H1 (cell line): ENCODE measurements around the gene ADRA2B. TPM values are rescaled to one million over a fixed set of nuclear protein-coding genes. Genes with fewer than 3 reads are reported as not detected.

Experiments used
- CTCF ChIA-PET: fragments of 300-600 bp; sonication (Branson Sonifier 250); formaldehyde crosslinking; loops from one replicate; lab custom pipeline; 2021; ENCODE audit not compliant: partially characterized antibody; lab: Charles Lee
- POLR2A ChIA-PET: fragments of 300-600 bp; sonication (Branson Sonifier 250); formaldehyde crosslinking; loops from one replicate; lab custom pipeline; 2021; ENCODE audit warnings: inconsistent platforms; ENCODE audit not compliant: partially characterized antibody; lab: Charles Lee
- DNase-seq, 2 experiments: peaks; one replicate each; pipeline versions ENCODE4 v3.0.0 to v3.0.0-alpha.2; 2010 to 2022; ENCODE audit warnings: low spot score in 2 of 2, low read depth in 1 of 2, mixed read lengths in 1 of 2
- FAIRE-seq: peaks from 2 replicates; lab custom pipeline; 2011; peaks lifted over from hg19 to GRCh38; lab: Jason Lieb, UNC
- H2AFZ ChIP-seq: 2 replicates; pipeline ENCODE4 v1.8.1; 2012; ENCODE audit warnings: low read length, inconsistent platforms
- H2AK5ac ChIP-seq: 2 replicates; pipeline ENCODE4 v1.6.1; 2013; ENCODE audit warnings: low read depth, low read length
- H2BK120ac ChIP-seq: replicated peaks from 2 replicates; pipeline ENCODE3; 2013; ENCODE audit warnings: low read depth, low read length, inconsistent platforms
- H2BK12ac ChIP-seq: 2 replicates; pipeline ENCODE4 v1.6.1; 2013; ENCODE audit warnings: low read depth, low read length
- H2BK15ac ChIP-seq: 2 replicates; pipeline ENCODE4 v1.6.1; 2013; ENCODE audit warnings: low read length
- H2BK20ac ChIP-seq: 2 replicates; pipeline ENCODE4 v1.6.1; 2013; ENCODE audit warnings: low read length
- H2BK5ac ChIP-seq: 2 replicates; pipeline ENCODE4 v1.6.1; 2013; ENCODE audit warnings: low read depth, low read length
- H3K14ac ChIP-seq: 2 replicates; pipeline ENCODE4 v1.6.1; 2013; ENCODE audit warnings: inconsistent platforms; ENCODE audit not compliant: insufficient read length
- H3K18ac ChIP-seq: 2 replicates; pipeline ENCODE4 v1.6.1; 2013; ENCODE audit warnings: low read length; ENCODE audit errors: extremely low read depth
- H3K23ac ChIP-seq: 2 replicates; pipeline ENCODE4 v1.6.1; 2013; ENCODE audit warnings: inconsistent platforms; ENCODE audit not compliant: insufficient read length
- H3K23me2 ChIP-seq: 2 replicates; pipeline ENCODE4 v1.6.1; 2013; ENCODE audit warnings: low read depth, low read length
- H3K27ac ChIP-seq: 2 replicates; pipeline ENCODE4 v1.6.1; 2011; ENCODE audit warnings: low read depth, low read length, inconsistent platforms
- H3K27me3 ChIP-seq, 4 experiments: replicated peaks in 1 of 4; 1 replicate in 1 of 4; 2 replicates in 3 of 4; pipeline versions ENCODE4 v1.6.1 to v1.8.1; 2011 to 2013; ENCODE audit warnings: low read length in 3 of 4, mild to moderate bottlenecking in 3 of 4, inconsistent platforms in 2 of 4, mixed read lengths in 2 of 4, moderate library complexity in 1 of 4; ENCODE audit not compliant: control insufficient read depth in 3 of 4, insufficient read depth in 3 of 4; ENCODE audit errors: extremely low read depth in 1 of 4
- H3K36me3 ChIP-seq, 4 experiments: 2 replicates each; pipeline versions ENCODE4 v1.6.1 to v1.8.1; 2011 to 2013; ENCODE audit warnings: mild to moderate bottlenecking in 4 of 4, low read length in 3 of 4, moderate library complexity in 2 of 4, control low read depth in 1 of 4, inconsistent platforms in 1 of 4; ENCODE audit not compliant: insufficient read depth in 4 of 4, control insufficient read depth in 2 of 4
- H3K4ac ChIP-seq: replicated peaks from 2 replicates; pipeline ENCODE3; 2013; ENCODE audit warnings: low read length, low read depth, mixed read lengths, inconsistent platforms; ENCODE audit not compliant: insufficient read length
- H3K4me1 ChIP-seq, 4 experiments: replicated peaks in 1 of 4; 1 replicate in 1 of 4; 2 replicates in 3 of 4; pipeline versions ENCODE4 v1.6.1 to v1.8.1; 2011 to 2013; ENCODE audit warnings: low read length in 3 of 4, inconsistent platforms in 2 of 4, mixed read lengths in 1 of 4; ENCODE audit not compliant: insufficient read depth in 4 of 4, control insufficient read depth in 3 of 4
- H3K4me2 ChIP-seq, 2 experiments: 2 replicates each; pipeline versions ENCODE4 v1.6.1 to v1.8.1; 2011 to 2013; ENCODE audit warnings: low read depth in 2 of 2, low read length in 2 of 2, control low read depth in 1 of 2, inconsistent platforms in 1 of 2, mild to moderate bottlenecking in 1 of 2; ENCODE audit not compliant: insufficient read depth in 1 of 2
- H3K4me3 ChIP-seq, 4 experiments: fragments of 200-600, 300-600 bp in 1 of 4; sonication (generic), shearing (Covaris generic), sonication (Bioruptor Twin) in 1 of 4; 2 replicates each; pipeline versions ENCODE4 v1.5.1 to v1.8.1; 2011 to 2016; ENCODE audit warnings: low read length in 4 of 4, low read depth in 3 of 4, control low read depth in 2 of 4, inconsistent platforms in 2 of 4, mild to moderate bottlenecking in 2 of 4, mixed read lengths in 1 of 4, moderate library complexity in 1 of 4; ENCODE audit not compliant: insufficient read depth in 2 of 4; ENCODE audit errors: extremely low read depth in 1 of 4
- H3K56ac ChIP-seq: replicated peaks from 2 replicates; pipeline ENCODE3; 2013; ENCODE audit warnings: low read depth, mild to moderate bottlenecking, mixed read lengths, low read length, inconsistent platforms; ENCODE audit not compliant: insufficient read length
- H3K79me1 ChIP-seq: 2 replicates; pipeline ENCODE4 v1.6.1; 2013; ENCODE audit warnings: low read depth, low read length, control low read depth
- H3K79me2 ChIP-seq, 2 experiments: 2 replicates each; pipeline versions ENCODE4 v1.6.1 to v1.8.1; 2012 to 2013; ENCODE audit warnings: low read length in 2 of 2, mild to moderate bottlenecking in 2 of 2, inconsistent platforms in 1 of 2; ENCODE audit not compliant: insufficient read depth in 2 of 2, control insufficient read depth in 1 of 2
- H3K9ac ChIP-seq, 4 experiments: replicated peaks in 1 of 4; 1 replicate in 1 of 4; 2 replicates in 3 of 4; pipeline versions ENCODE4 v1.6.1 to v1.8.1; 2011 to 2013; ENCODE audit warnings: low read depth in 3 of 4, low read length in 3 of 4, control low read depth in 2 of 4, mild to moderate bottlenecking in 2 of 4, moderate library complexity in 2 of 4, inconsistent platforms in 1 of 4; ENCODE audit errors: extremely low read depth in 1 of 4
- H3K9me3 ChIP-seq, 2 experiments: 2 replicates each; pipeline versions ENCODE4 v1.6.1 to v1.8.1; 2012 to 2013; ENCODE audit warnings: mild to moderate bottlenecking in 2 of 2, moderate library complexity in 2 of 2, control low read depth in 1 of 2, inconsistent platforms in 1 of 2, low read depth in 1 of 2, low read length in 1 of 2, mixed read lengths in 1 of 2; ENCODE audit not compliant: insufficient read depth in 2 of 2
- H4K20me1 ChIP-seq, 2 experiments: replicated peaks in 1 of 2; 2 replicates each; pipeline versions ENCODE3 to v1.8.1; 2011 to 2013; ENCODE audit warnings: inconsistent platforms in 2 of 2, low read length in 2 of 2, mild to moderate bottlenecking in 1 of 2; ENCODE audit not compliant: insufficient read depth in 2 of 2, control insufficient read depth in 1 of 2
- H4K5ac ChIP-seq: 2 replicates; pipeline ENCODE4 v1.6.1; 2013; ENCODE audit warnings: low read length, low read depth, mixed read lengths, inconsistent platforms; ENCODE audit not compliant: insufficient read length
- H4K8ac ChIP-seq: 2 replicates; pipeline ENCODE4 v1.8.0; 2013; ENCODE audit warnings: mild to moderate bottlenecking, moderate library complexity, low read length, inconsistent platforms; ENCODE audit not compliant: insufficient read depth; ENCODE audit errors: extremely low read depth
- H4K91ac ChIP-seq: replicated peaks from 2 replicates; pipeline ENCODE3; 2013; ENCODE audit warnings: low read length, mixed read lengths, inconsistent platforms; ENCODE audit not compliant: insufficient read length
- BCL11A ChIP-seq, 2 experiments: IDR thresholded peaks; one replicate each; pipeline ENCODE4 v1.6.1; 2011; ENCODE audit warnings: low read depth in 2 of 2, low read length in 2 of 2, mild to moderate bottlenecking in 2 of 2
- EP300 ChIP-seq, 2 experiments: IDR thresholded peaks; 1 replicate in 1 of 2; 2 replicates in 1 of 2; pipeline ENCODE4 v1.6.1; 2011 to 2012; ENCODE audit warnings: low read depth in 2 of 2, low read length in 2 of 2, mild to moderate bottlenecking in 2 of 2, borderline replicate concordance in 1 of 2, inconsistent platforms in 1 of 2, moderate library complexity in 1 of 2
- FOSL1 ChIP-seq: IDR thresholded peaks from 2 replicates; pipeline ENCODE4 v1.6.1; 2011; ENCODE audit warnings: mild to moderate bottlenecking, low read depth, low read length, moderate library complexity; ENCODE audit not compliant: insufficient read depth
- POU5F1 ChIP-seq: IDR thresholded peaks from 2 replicates; pipeline ENCODE4 v1.6.1; 2011; ENCODE audit warnings: low read depth, mild to moderate bottlenecking, low read length, moderate library complexity
- SIN3A ChIP-seq, 2 experiments: IDR thresholded peaks in 1 of 2; conservative IDR thresholded peaks in 1 of 2; 2 replicates each; pipeline ENCODE4 v1.6.1; 2011 to 2012; ENCODE audit warnings: low read length in 2 of 2, improper control_type of control experiment in 1 of 2, low read depth in 1 of 2, mild to moderate bottlenecking in 1 of 2
- SP4 ChIP-seq: IDR thresholded peaks from 2 replicates; pipeline ENCODE4 v1.6.1; 2012; ENCODE audit warnings: low read length, inconsistent platforms
- WGBS, 2 experiments: shearing (Covaris generic) in 1 of 2; methylation state at CpG; one replicate each; pipeline versions ENCODE4 v1.1.6 to v1.1.7; 2013 to 2015; ENCODE audit warnings: low lambda C conversion rate in 2 of 2, mixed read lengths in 2 of 2, inconsistent platforms in 1 of 2, low coverage in 1 of 2, missing lambda C conversion rate in 1 of 2; ENCODE audit not compliant: insufficient replicate concordance in 2 of 2, insufficient coverage in 1 of 2, insufficient read length in 1 of 2; ENCODE audit errors: extremely low coverage in 1 of 2, missing lambda C conversion rate in 1 of 2; 5-methylcytosine and 5-hydroxymethylcytosine counted together
- polyA plus RNA-seq, 7 experiments: library from polyadenylated mRNA; depleted of rRNA in 3 of 7; stranded (reverse) in 5 of 7; unstranded in 2 of 7; fragments of >200 nt in 5 of 7; fragments of 200-250 nt in 2 of 7; gene quantifications; 1 replicate in 5 of 7; 2 replicates in 1 of 7; 4 replicates in 1 of 7; pipeline versions ENCODE4 v1.2.1 to v1.2.3, GENCODE V29; 2011 to 2013; ENCODE audit warnings: missing spikeins in 2 of 7, mixed read lengths in 2 of 7
- total RNA-seq: library from RNA; stranded (reverse); fragmentation: NEBNext Ultra II Directional; extraction: Animal tissue kit (Norgen Biotek cat#: 25700); gene quantifications from 2 replicates; pipeline ENCODE4 v1.2.1, GENCODE V29; 2021

Gene ADRA2B
- total and polyA plus RNA-seq, 2 of the 8 experiments (the other 6 are each of a cell fraction or from before 2014, with no cell fraction given): 5.8 to 6.5 TPM

DNA sequence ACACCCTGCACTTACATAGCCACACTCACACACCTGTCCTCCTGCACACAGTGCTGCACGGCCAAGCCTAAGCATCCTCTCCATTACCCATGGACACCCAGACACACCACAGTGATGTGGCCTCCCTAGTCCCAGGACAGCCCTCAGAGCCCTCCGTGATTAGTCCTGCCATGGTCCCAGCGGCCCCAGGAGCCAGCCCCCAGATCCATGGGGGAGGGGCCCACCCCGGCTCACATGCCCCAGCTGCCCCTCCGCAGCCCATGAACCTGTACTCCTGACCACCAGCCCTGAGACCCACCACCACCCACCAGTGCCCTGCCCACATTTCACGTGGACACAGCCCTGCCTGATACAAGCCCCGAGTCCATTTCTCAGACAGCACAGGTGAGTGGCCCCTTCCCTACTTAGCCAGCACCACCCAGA is 36.9 kb upstream of the ADRA2B start:
- Histone ChIP-seq H3K79me2 (no peaks in the 10 kb centered on the region), H2AK5ac (0 out of 2 replicates have a peak overlapping the region, but pooled peaks have one; percentile 82), H3K4ac (peak overlapping the region; percentile 57), H4K91ac (peak overlapping the region; percentile 94), H2BK12ac (peak overlapping the region; percentile 87; the same call in 1 of the 2 replicates), H3K23ac (no peak overlapping the region), H3K14ac (no peak overlapping the region), H3K36me3 (no peaks in the 10 kb centered on the region), H3K9me3 (no peaks in the 10 kb centered on the region), H3K23me2 (peaks cover 2% of the 10 kb centered on the region; the same call in 1 of the 2 replicates), H3K4me2 (no peak overlapping the region), H3K56ac (no peak overlapping the region), H2AFZ (no peak overlapping the region), H4K20me1 (no peaks in the 10 kb centered on the region), H3K27me3 (no peaks in the 10 kb centered on the region; a peak in 1 of 7 replicates), H2BK20ac (no peak overlapping the region), H3K79me1 (no peaks in the 10 kb centered on the region), H4K8ac (no peak overlapping the region), H3K9ac (no peak overlapping the region), H2BK15ac (peak overlapping the region; percentile 92; the same call in 1 of the 2 replicates), H3K4me1 (peaks cover 0 to 28% (median 12%) of the 10 kb centered on the region in 4 experiments; a peak in 6 of 7 replicates), H2BK120ac (peak overlapping the region; percentile 47), H3K4me3 (no peak overlapping the region), H4K5ac (peak overlapping the region; percentile 40), H3K18ac (peak overlapping the region; percentile 71), H3K27ac (no peak overlapping the region), H2BK5ac (peak overlapping the region; percentile 68)
- ChIA-PET POLR2A (interaction anchor here (1.1 to 1.5 kb wide), 3 partner anchors 15 to 55 kb away, joined by 3 to 4 read pairs (median 4); partner anchors contain the start of gene ASTL), CTCF (interaction anchor here (1.7 to 10.1 kb wide), 3 partner anchors 10 to 21 kb away, joined by 7 to 98 read pairs (median 47); partner anchors contain the start of gene ASTL)
- DNase-seq (no peak), FAIRE-seq (no peak)
- WGBS, 2 experiments: 94% methylated on average over 7 of the region's 7 CpGs; no CpG with 5 or more reads in 1 of the 2 experiments
- TF ChIP-seq BCL11A (IDR thresholded peaks at IDR 0.05; ENCODE audit: low read depth in 2 of 2, low read length in 2 of 2): no peak
- TF ChIP-seq SP4: no peak
- no peak for TF ChIP-seq FOSL1
- no peak for TF ChIP-seq POU5F1
- no peak for TF ChIP-seq SIN3A (conservative IDR thresholded peaks at IDR 0.05 in 1 of 2, IDR thresholded peaks at IDR 0.05 in 1 of 2; ENCODE audit: low read depth in 1 of 2, low read length in 2 of 2)
- no peak for TF ChIP-seq EP300 (IDR thresholded peaks at IDR 0.05; ENCODE audit: borderline replicate concordance in 1 of 2, low read depth in 2 of 2, low read length in 2 of 2)
